ENCODE measurements around the gene EPB42. TPM values are rescaled to one million over a fixed set of nuclear protein-coding genes. Genes with fewer than 3 reads are reported as not detected.
A peak's percentile ranks its signal among the peaks of the same experiment; 100 is the strongest.

Gene EPB42
- total and polyA plus RNA-seq, 4 donors = 0.60 TPM; not detected in 3

DNA sequence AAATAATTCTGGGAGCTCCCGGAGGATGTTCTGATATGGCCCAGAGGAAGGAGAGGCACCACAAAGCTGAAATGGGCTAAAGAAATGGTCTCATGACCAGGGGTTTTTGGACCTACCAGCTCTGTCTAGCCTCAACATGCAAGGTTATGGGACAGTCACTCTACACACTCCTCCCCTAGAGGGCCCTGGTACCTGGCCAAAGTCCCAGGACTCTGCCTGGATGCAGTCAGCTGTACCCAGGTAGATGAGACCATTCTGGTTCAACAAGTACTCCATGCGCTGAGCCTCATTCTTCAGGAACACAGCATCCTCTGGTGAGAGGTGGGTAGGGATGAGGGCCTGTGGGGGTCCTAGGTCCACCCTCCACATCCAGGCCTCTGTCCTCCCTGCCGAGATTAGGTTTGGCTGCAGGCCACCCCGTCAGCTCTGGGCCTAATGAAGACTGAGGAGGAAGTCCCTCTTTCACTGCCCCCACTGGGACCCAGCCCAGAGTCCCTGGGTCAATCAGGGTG is 9.5 kb downstream of the EPB42 start:
- WGBS, 2 donors = 87 to 89% methylated on average over 4 of the region's 4 CpGs
- Histone ChIP-seq H3K36me3 (ENCODE audit: control insufficient read depth in 1 of 2, insufficient read depth in 2 of 2, low read length in 1 of 2) (no peaks in the 10 kb centered on the region), H3K27ac (ENCODE audit: low read depth in 1 of 2, low read length in 2 of 2) (no peak overlapping the region), H3K9me3 (ENCODE audit: control insufficient read depth, low read length) (no peaks in the 10 kb centered on the region), H3K4me3 (ENCODE audit: low read length in 2 of 2) (no peak overlapping the region), H3K4me1 (ENCODE audit: control insufficient read depth in 1 of 2, insufficient read depth in 2 of 2, low read length in 2 of 2) (no peaks in the 10 kb centered on the region), H3K27me3 (ENCODE audit: control insufficient read depth in 1 of 2, insufficient read depth in 2 of 2, low read length in 1 of 2) (no peaks in the 10 kb centered on the region)
- DNase-seq (no peak), ATAC-seq (ENCODE audit: low FRiP score) (no peak)
- intact Hi-C loops (cut with DNase I) = no loop called here

DNA sequence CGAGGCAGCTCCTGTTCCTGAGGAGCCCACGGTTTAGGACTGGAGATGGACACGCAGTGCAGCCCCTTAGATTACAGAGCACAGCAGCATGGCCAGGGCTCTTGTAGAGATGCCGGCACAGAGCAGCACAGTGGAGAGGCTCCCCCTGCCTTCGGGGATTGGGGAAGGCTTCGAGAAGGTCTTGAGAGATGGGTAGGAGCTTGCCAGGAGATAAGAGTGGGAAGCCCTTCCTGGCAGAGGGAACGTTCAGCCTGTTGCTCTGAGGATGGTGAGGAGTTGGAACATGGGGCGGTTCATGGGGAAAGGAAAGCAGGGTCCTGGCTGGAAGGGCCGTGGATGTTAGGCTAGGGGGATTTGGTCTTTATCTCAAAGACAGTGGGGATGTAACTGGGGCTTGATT is 10.0 kb downstream of the EPB42 start:
- Histone ChIP-seq H3K4me3 (ENCODE audit: low read length in 2 of 2) (no peak overlapping the region), H3K27me3 (ENCODE audit: control insufficient read depth in 1 of 2, insufficient read depth in 2 of 2, low read length in 1 of 2) (no peaks in the 10 kb centered on the region), H3K36me3 (ENCODE audit: control insufficient read depth in 1 of 2, insufficient read depth in 2 of 2, low read length in 1 of 2) (no peaks in the 10 kb centered on the region), H3K9me3 (ENCODE audit: control insufficient read depth, low read length) (no peaks in the 10 kb centered on the region), H3K27ac (ENCODE audit: low read depth in 1 of 2, low read length in 2 of 2) (no peak overlapping the region), H3K4me1 (ENCODE audit: control insufficient read depth in 1 of 2, insufficient read depth in 2 of 2, low read length in 2 of 2) (no peaks in the 10 kb centered on the region)
- 75 to 81% methylated on average over 9 of the region's 9 CpGs for WGBS, 2 donors
- DNase-seq (no peak), ATAC-seq (ENCODE audit: low FRiP score) (no peak)
- intact Hi-C loops (cut with DNase I) = no loop called here

- 86 to 87% methylated on average over 15 of the region's 15 CpGs for WGBS, 2 donors
- H3K9me3 ChIP-seq (ENCODE audit: control insufficient read depth, low read length) = no peaks in the 10 kb centered on the region
- DNase-seq (no peak), ATAC-seq (ENCODE audit: low FRiP score) (no peak)
- no peaks in the 10 kb centered on the region for H3K4me1 ChIP-seq (ENCODE audit: control insufficient read depth in 1 of 2, insufficient read depth in 2 of 2, low read length in 2 of 2)
- H3K36me3 ChIP-seq (ENCODE audit: control insufficient read depth in 1 of 2, insufficient read depth in 2 of 2, low read length in 1 of 2) = no peaks in the 10 kb centered on the region
- H3K4me3 ChIP-seq (ENCODE audit: low read length in 2 of 2) = no peak overlapping the region
- intact Hi-C loops (cut with DNase I) = no loop called here
- H3K27me3 ChIP-seq (ENCODE audit: control insufficient read depth in 1 of 2, insufficient read depth in 2 of 2, low read length in 1 of 2) = no peaks in the 10 kb centered on the region
- H3K27ac ChIP-seq (ENCODE audit: low read depth in 1 of 2, low read length in 2 of 2) = no peak overlapping the region
Observed at GRCh38 chr15:43210172-43210745, 10.6 kb downstream of the EPB42 start.

GRCh38 chr15:43209059-43209824 is 11.6 kb downstream of the EPB42 start:
- DNase-seq (no peak), ATAC-seq (ENCODE audit: low FRiP score) (no peak)

GRCh38 chr15:43208052-43209002 is 12.5 kb downstream of the EPB42 start:
- no peaks in the 10 kb centered on the region for H3K9me3 ChIP-seq (ENCODE audit: control insufficient read depth, low read length)
- no peak for ATAC-seq (ENCODE audit: low FRiP score)

More at GRCh38 chr15:43209059-43209824, 11.6 kb downstream of the EPB42 start:
- WGBS, 2 donors = 74 to 79% methylated on average over 13 of the region's 13 CpGs
- H3K36me3 ChIP-seq (ENCODE audit: control insufficient read depth in 1 of 2, insufficient read depth in 2 of 2, low read length in 1 of 2) = no peaks in the 10 kb centered on the region
- no peak overlapping the region for H3K27ac ChIP-seq (ENCODE audit: low read depth in 1 of 2, low read length in 2 of 2)
- intact Hi-C loops (cut with DNase I) = no loop called here
- no peaks in the 10 kb centered on the region for H3K4me1 ChIP-seq (ENCODE audit: control insufficient read depth in 1 of 2, insufficient read depth in 2 of 2, low read length in 2 of 2)
- no peak overlapping the region for H3K4me3 ChIP-seq (ENCODE audit: low read length in 2 of 2)
- no peaks in the 10 kb centered on the region for H3K9me3 ChIP-seq (ENCODE audit: control insufficient read depth, low read length)
- no peaks in the 10 kb centered on the region for H3K27me3 ChIP-seq (ENCODE audit: control insufficient read depth in 1 of 2, insufficient read depth in 2 of 2, low read length in 1 of 2)

DNA sequence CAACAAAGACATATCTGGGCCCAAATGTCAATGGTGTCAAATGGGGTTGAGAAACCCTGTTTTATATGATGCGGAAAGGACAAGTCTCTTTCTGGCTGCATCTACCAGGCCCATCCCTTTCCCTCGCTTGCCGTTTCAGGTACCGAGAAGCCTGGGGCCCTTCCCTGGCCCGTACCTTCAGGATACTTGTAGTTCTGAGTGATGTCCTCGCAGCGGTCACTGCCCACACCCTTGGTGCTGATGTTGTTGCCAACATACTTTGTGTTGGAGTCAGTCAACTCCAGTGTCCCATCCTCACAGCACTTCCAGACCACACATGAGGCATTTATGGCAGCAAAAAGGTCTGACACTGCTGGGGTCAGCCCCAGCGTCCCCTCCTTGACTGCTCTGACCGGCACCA is 13.8 kb downstream of the EPB42 start:
- intact Hi-C loops (cut with DNase I) = no loop called here
- H3K36me3 ChIP-seq (ENCODE audit: control insufficient read depth in 1 of 2, insufficient read depth in 2 of 2, low read length in 1 of 2) = no peaks in the 10 kb centered on the region
- ATAC-seq (ENCODE audit: low FRiP score) = no peak
- WGBS, 2 donors = 92 to 93% methylated on average over 9 of the region's 9 CpGs
- no peaks in the 10 kb centered on the region for H3K27me3 ChIP-seq (ENCODE audit: control insufficient read depth in 1 of 2, insufficient read depth in 2 of 2, low read length in 1 of 2)
- DNase-seq = no peak
- no peaks in the 10 kb centered on the region for H3K9me3 ChIP-seq (ENCODE audit: control insufficient read depth, low read length)
- no peak overlapping the region for H3K4me3 ChIP-seq (ENCODE audit: low read length in 2 of 2)
- H3K27ac ChIP-seq (ENCODE audit: low read depth in 1 of 2, low read length in 2 of 2) = no peak overlapping the region
- no peaks in the 10 kb centered on the region for H3K4me1 ChIP-seq (ENCODE audit: control insufficient read depth in 1 of 2, insufficient read depth in 2 of 2, low read length in 2 of 2)

More at GRCh38 chr15:43208052-43209002, 12.5 kb downstream of the EPB42 start:
- Histone ChIP-seq H3K27me3 (ENCODE audit: control insufficient read depth in 1 of 2, insufficient read depth in 2 of 2, low read length in 1 of 2) (no peaks in the 10 kb centered on the region), H3K36me3 (ENCODE audit: control insufficient read depth in 1 of 2, insufficient read depth in 2 of 2, low read length in 1 of 2) (no peaks in the 10 kb centered on the region), H3K4me1 (ENCODE audit: control insufficient read depth in 1 of 2, insufficient read depth in 2 of 2, low read length in 2 of 2) (no peaks in the 10 kb centered on the region), H3K4me3 (ENCODE audit: low read length in 2 of 2) (no peak overlapping the region), H3K27ac (ENCODE audit: low read depth in 1 of 2, low read length in 2 of 2) (no peak overlapping the region)
- WGBS, 2 donors = 59 to 62% methylated on average over 23 of the region's 23 CpGs
- DNase-seq = no peak
- intact Hi-C loops (cut with DNase I) = no loop called here

GRCh38 chr15:43206054-43206453 is 14.8 kb downstream of the EPB42 start:
- Histone ChIP-seq H3K27me3 (ENCODE audit: control insufficient read depth in 1 of 2, insufficient read depth in 2 of 2, low read length in 1 of 2) (no peaks in the 10 kb centered on the region), H3K9me3 (ENCODE audit: control insufficient read depth, low read length) (no peaks in the 10 kb centered on the region), H3K36me3 (ENCODE audit: control insufficient read depth in 1 of 2, insufficient read depth in 2 of 2, low read length in 1 of 2) (no peaks in the 10 kb centered on the region), H3K27ac (ENCODE audit: low read depth in 1 of 2, low read length in 2 of 2) (no peak overlapping the region), H3K4me3 (ENCODE audit: low read length in 2 of 2) (no peak overlapping the region), H3K4me1 (ENCODE audit: control insufficient read depth in 1 of 2, insufficient read depth in 2 of 2, low read length in 2 of 2) (no peaks in the 10 kb centered on the region)
- no peak for DNase-seq
- intact Hi-C loops (cut with DNase I) = no loop called here
- 85 to 86% methylated on average over 5 of the region's 5 CpGs for WGBS, 2 donors
- ATAC-seq (ENCODE audit: low FRiP score) = no peak

- Histone ChIP-seq H3K27ac (ENCODE audit: low read depth in 1 of 2, low read length in 2 of 2) (no peak overlapping the region), H3K9me3 (ENCODE audit: control insufficient read depth, low read length) (no peaks in the 10 kb centered on the region), H3K4me3 (ENCODE audit: low read length in 2 of 2) (no peak overlapping the region), H3K4me1 (ENCODE audit: control insufficient read depth in 1 of 2, insufficient read depth in 2 of 2, low read length in 2 of 2) (no peaks in the 10 kb centered on the region), H3K36me3 (ENCODE audit: control insufficient read depth in 1 of 2, insufficient read depth in 2 of 2, low read length in 1 of 2) (no peaks in the 10 kb centered on the region), H3K27me3 (ENCODE audit: control insufficient read depth in 1 of 2, insufficient read depth in 2 of 2, low read length in 1 of 2) (no peaks in the 10 kb centered on the region)
- no peak for ATAC-seq (ENCODE audit: low FRiP score)
- 34 to 36% methylated on average over 8 of the region's 8 CpGs for WGBS, 2 donors
- DNase-seq = peak in 1 of 2 donors; percentile 86
- intact Hi-C loops (cut with DNase I) = no loop called here
Observed at GRCh38 chr15:43204016-43204901, 16.6 kb downstream of the EPB42 start.
